ENCODE measurements around the gene RPL4. TPM values are rescaled to one million over a fixed set of nuclear protein-coding genes. Genes with fewer than 3 reads are reported as not detected.
"Not testable (repeated sequence)": the region's sequence is repeated elsewhere in the genome, so short reads cannot be mapped to it uniquely, and the experiment has no call there.

Gene RPL4
- polyA plus RNA-seq, 1 experiment = 4,914 TPM

GRCh38 chr15:66476535-66476934, 28.1 kb downstream of the RPL4 start:
- CTCF ChIA-PET = no interaction called here
- POLR2A ChIA-PET = no interaction called here
- Histone ChIP-seq H3K36me3 (ENCODE audit: control insufficient read depth, insufficient read depth, low read length) (no peaks in the 10 kb centered on the region), H3K4me3 (ENCODE audit: low read depth, low read length) (no peak overlapping the region), H3K27me3 (ENCODE audit: control insufficient read depth, insufficient read depth, low read length) (no peaks in the 10 kb centered on the region)
- TF ChIP-seq CTCF (IDR thresholded peaks at IDR 0.05; ENCODE audit: insufficient read depth, low read depth, low read length) = no peak
- DNase-seq (ENCODE audit: low read depth) = no peak

GRCh38 chr15:66474963-66475362, 29.7 kb downstream of the RPL4 start:
- POLR2A ChIA-PET = interaction anchor here (0.7 kb wide), 2 partner anchors 20 to 767 kb away, joined by 3 to 5 read pairs; no protein-coding TSS in a partner anchor

GRCh38 chr15:66474135-66474534, 30.5 kb downstream of the RPL4 start:
- no peaks in the 10 kb centered on the region for H3K27me3 ChIP-seq (ENCODE audit: control insufficient read depth, insufficient read depth, low read length)
- H3K4me3 ChIP-seq (ENCODE audit: low read depth, low read length) = no peak overlapping the region
- no peak for DNase-seq (ENCODE audit: low read depth)
- ChIA-PET POLR2A (no interaction called here), CTCF (interaction anchor here (1.3 to 2.0 kb wide), 3 partner anchors 24 to 93 kb away, joined by 3 to 9 read pairs (median 5); partner anchors contain the start of genes MAP2K1 and SNAPC5)
- no peak for TF ChIP-seq CTCF (IDR thresholded peaks at IDR 0.05; ENCODE audit: insufficient read depth, low read depth, low read length)
- H3K36me3 ChIP-seq (ENCODE audit: control insufficient read depth, insufficient read depth, low read length) = no peaks in the 10 kb centered on the region

More at GRCh38 chr15:66474963-66475362, 29.7 kb downstream of the RPL4 start:
- CTCF ChIA-PET = interaction anchor here (1.3 to 2.0 kb wide), 3 partner anchors 23 to 92 kb away, joined by 3 to 9 read pairs (median 5); partner anchors contain the start of genes MAP2K1 and SNAPC5
- TF ChIP-seq CTCF (IDR thresholded peaks at IDR 0.05; ENCODE audit: insufficient read depth, low read depth, low read length) = no peak
- no peaks in the 10 kb centered on the region for H3K36me3 ChIP-seq (ENCODE audit: control insufficient read depth, insufficient read depth, low read length)
- DNase-seq (ENCODE audit: low read depth) = no peak
- H3K27me3 ChIP-seq (ENCODE audit: control insufficient read depth, insufficient read depth, low read length) = no peaks in the 10 kb centered on the region
- H3K4me3 ChIP-seq (ENCODE audit: low read depth, low read length) = no peak overlapping the region

GRCh38 chr15:66472176-66472999, 32.3 kb downstream of the RPL4 start:
- CTCF ChIA-PET = interaction anchor here (0.9 to 3.2 kb wide), 4 partner anchors 11 to 85 kb away, joined by 3 to 21 read pairs (median 4); partner anchors contain the start of gene SNAPC5
- no peaks in the 10 kb centered on the region for H3K27me3 ChIP-seq (ENCODE audit: control insufficient read depth, insufficient read depth, low read length)
- DNase-seq (ENCODE audit: low read depth) = no peak
- POLR2A ChIA-PET = interaction anchor here (0.6 kb wide), 1 partner anchor 85 kb away, joined by 14 read pairs; the partner anchor contains the start of gene MAP2K1
- no peak overlapping the region for H3K4me3 ChIP-seq (ENCODE audit: low read depth, low read length)
- H3K36me3 ChIP-seq (ENCODE audit: control insufficient read depth, insufficient read depth, low read length) = no peaks in the 10 kb centered on the region
- TF ChIP-seq CTCF (IDR thresholded peaks at IDR 0.05; ENCODE audit: insufficient read depth, low read depth, low read length) = no peak

GRCh38 chr15:66470825-66471224, 33.8 kb downstream of the RPL4 start:
- DNase-seq (ENCODE audit: low read depth); H3K36me3 ChIP-seq (ENCODE audit: control insufficient read depth, insufficient read depth, low read length); H3K27me3 ChIP-seq (ENCODE audit: control insufficient read depth, insufficient read depth, low read length); POLR2A ChIA-PET; H3K4me3 ChIP-seq (ENCODE audit: low read depth, low read length): not testable (repeated sequence)
- CTCF ChIA-PET = interaction anchor here (0.6 to 3.2 kb wide), 4 partner anchors 9 to 84 kb away, joined by 3 to 21 read pairs (median 4); partner anchors contain the start of genes MAP2K1 and SNAPC5

GRCh38 chr15:66467162-66468040, 37.3 kb downstream of the RPL4 start:
- DNase-seq (ENCODE audit: low read depth); H3K36me3 ChIP-seq (ENCODE audit: control insufficient read depth, insufficient read depth, low read length): not testable (repeated sequence)

GRCh38 chr15:66465294-66465693, 39.4 kb downstream of the RPL4 start:
- DNase-seq (ENCODE audit: low read depth); H3K27me3 ChIP-seq (ENCODE audit: control insufficient read depth, insufficient read depth, low read length); POLR2A ChIA-PET; CTCF ChIA-PET; H3K4me3 ChIP-seq (ENCODE audit: low read depth, low read length); H3K36me3 ChIP-seq (ENCODE audit: control insufficient read depth, insufficient read depth, low read length): not testable (repeated sequence)

More at GRCh38 chr15:66467162-66468040, 37.3 kb downstream of the RPL4 start:
- H3K4me3 ChIP-seq (ENCODE audit: low read depth, low read length); H3K27me3 ChIP-seq (ENCODE audit: control insufficient read depth, insufficient read depth, low read length); POLR2A ChIA-PET: not testable (repeated sequence)
- CTCF ChIA-PET = interaction anchor here (0.6 to 1.7 kb wide), 4 partner anchors 9 to 509 kb away, joined by 3 to 5 read pairs (median 4); partner anchors contain the start of gene SNAPC5
